ENCODE results near the gene NISCH.

NISCH gene

DNA sequence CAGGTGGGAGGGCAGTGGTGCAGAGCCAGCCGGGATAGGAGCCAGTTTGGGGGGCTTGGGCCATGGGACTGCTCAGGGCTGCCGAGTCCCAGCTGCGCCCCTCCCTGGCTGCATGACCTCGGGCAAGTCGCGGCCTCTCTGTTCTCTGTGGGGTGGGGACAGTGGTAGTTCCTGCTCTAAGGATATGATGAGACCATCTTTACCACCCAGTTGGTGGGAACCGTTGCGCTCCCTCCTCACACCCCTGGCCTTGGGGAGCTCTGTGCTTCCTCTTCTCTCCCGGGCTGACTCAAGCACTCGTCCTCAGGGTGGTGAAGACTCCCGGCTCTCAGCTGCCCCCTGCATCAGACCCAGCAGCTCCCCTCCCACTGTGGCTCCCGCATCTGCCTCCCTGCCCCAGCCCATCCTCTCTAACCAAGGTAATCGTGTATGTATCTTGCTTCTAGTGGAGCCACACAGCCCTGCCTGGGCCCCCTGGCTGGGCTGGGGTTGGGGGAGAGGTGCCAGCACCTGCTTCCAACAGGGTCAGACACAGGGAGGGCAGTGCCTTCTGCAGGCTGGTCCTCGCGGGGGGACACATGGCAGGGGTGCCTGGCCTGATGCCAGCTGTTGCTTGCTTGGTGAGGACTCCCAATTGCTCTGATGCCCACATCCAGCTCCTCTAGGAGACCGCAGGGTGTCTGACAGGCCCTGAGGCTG, 24.6 kb downstream of the NISCH start:
- no peak overlapping the region for H3K4me2 ChIP-seq (ENCODE audit: low read length)
- no peak overlapping the region for H3K27ac ChIP-seq (ENCODE audit: low read length)
- no peaks in the 10 kb centered on the region for H3K27me3 ChIP-seq (ENCODE audit: low read depth, low read length)
- no peak overlapping the region for H2AFZ ChIP-seq (ENCODE audit: low read depth, low read length)
- H3K4me1 ChIP-seq (ENCODE audit: low read length), result no peaks in the 10 kb centered on the region
- H3K9me3 ChIP-seq (ENCODE audit: insufficient read depth, low read length), result no peaks in the 10 kb centered on the region
- no peak overlapping the region for H3K9ac ChIP-seq (ENCODE audit: low read length)
- H3K4me3 ChIP-seq (ENCODE audit: low read length), result no peak overlapping the region
- H3K79me2 ChIP-seq (ENCODE audit: low read length), result no peaks in the 10 kb centered on the region
- H4K20me1 ChIP-seq (ENCODE audit: insufficient read depth, low read length), result no peaks in the 10 kb centered on the region
- H3K36me3 ChIP-seq (replicated peaks; ENCODE audit: low read depth, low read length), result peaks cover 51% of the 10 kb centered on the region
- TF ChIP-seq, protein P1, sequence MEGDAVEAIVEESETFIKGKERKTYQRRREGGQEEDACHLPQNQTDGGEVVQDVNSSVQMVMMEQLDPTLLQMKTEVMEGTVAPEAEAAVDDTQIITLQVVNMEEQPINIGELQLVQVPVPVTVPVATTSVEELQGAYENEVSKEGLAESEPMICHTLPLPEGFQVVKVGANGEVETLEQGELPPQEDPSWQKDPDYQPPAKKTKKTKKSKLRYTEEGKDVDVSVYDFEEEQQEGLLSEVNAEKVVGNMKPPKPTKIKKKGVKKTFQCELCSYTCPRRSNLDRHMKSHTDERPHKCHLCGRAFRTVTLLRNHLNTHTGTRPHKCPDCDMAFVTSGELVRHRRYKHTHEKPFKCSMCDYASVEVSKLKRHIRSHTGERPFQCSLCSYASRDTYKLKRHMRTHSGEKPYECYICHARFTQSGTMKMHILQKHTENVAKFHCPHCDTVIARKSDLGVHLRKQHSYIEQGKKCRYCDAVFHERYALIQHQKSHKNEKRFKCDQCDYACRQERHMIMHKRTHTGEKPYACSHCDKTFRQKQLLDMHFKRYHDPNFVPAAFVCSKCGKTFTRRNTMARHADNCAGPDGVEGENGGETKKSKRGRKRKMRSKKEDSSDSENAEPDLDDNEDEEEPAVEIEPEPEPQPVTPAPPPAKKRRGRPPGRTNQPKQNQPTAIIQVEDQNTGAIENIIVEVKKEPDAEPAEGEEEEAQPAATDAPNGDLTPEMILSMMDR (IDR thresholded peaks at IDR 0.05; ENCODE audit: low read depth, low read length), result no peak
- no peak for TF ChIP-seq EZH2phosphoT487 (IDR thresholded peaks at IDR 0.05; ENCODE audit: low read depth)

GRCh38 chr3:52480768-52481715, 25.6 kb downstream of the NISCH start:
- no peak overlapping the region for H2AFZ ChIP-seq (ENCODE audit: low read depth, low read length)
- no peaks in the 10 kb centered on the region for H3K9me3 ChIP-seq (ENCODE audit: insufficient read depth, low read length)
- H3K4me2 ChIP-seq (ENCODE audit: low read length), result no peak overlapping the region
- H3K9ac ChIP-seq (ENCODE audit: low read length), result no peak overlapping the region
- no peak overlapping the region for H3K4me3 ChIP-seq (ENCODE audit: low read length)
- no peaks in the 10 kb centered on the region for H3K79me2 ChIP-seq (ENCODE audit: low read length)
- no peaks in the 10 kb centered on the region for H3K4me1 ChIP-seq (ENCODE audit: low read length)
- no peaks in the 10 kb centered on the region for H3K27me3 ChIP-seq (ENCODE audit: low read depth, low read length)
- H4K20me1 ChIP-seq (ENCODE audit: insufficient read depth, low read length), result no peaks in the 10 kb centered on the region
- no peak overlapping the region for H3K27ac ChIP-seq (ENCODE audit: low read length)
- no peak for TF ChIP-seq EZH2phosphoT487 (IDR thresholded peaks at IDR 0.05; ENCODE audit: low read depth)
- TF ChIP-seq, protein P1 (IDR thresholded peaks at IDR 0.05; ENCODE audit: low read depth, low read length), result no peak
- H3K36me3 ChIP-seq (replicated peaks; ENCODE audit: low read depth, low read length), result peaks cover 49% of the 10 kb centered on the region

GRCh38 chr3:52481819-52482521, 26.6 kb downstream of the NISCH start:
- H2AFZ ChIP-seq (ENCODE audit: low read depth, low read length), result no peak overlapping the region
- no peak overlapping the region for H3K4me3 ChIP-seq (ENCODE audit: low read length)
- H3K4me2 ChIP-seq (ENCODE audit: low read length), result no peak overlapping the region
- no peak overlapping the region for H3K27ac ChIP-seq (ENCODE audit: low read length)
- H3K9me3 ChIP-seq (ENCODE audit: insufficient read depth, low read length), result no peaks in the 10 kb centered on the region
- TF ChIP-seq, protein P1 (IDR thresholded peaks at IDR 0.05; ENCODE audit: low read depth, low read length), result peak; percentile 58
- TF ChIP-seq EZH2phosphoT487 (IDR thresholded peaks at IDR 0.05; ENCODE audit: low read depth), result no peak
- no peaks in the 10 kb centered on the region for H3K79me2 ChIP-seq (ENCODE audit: low read length)
- H3K4me1 ChIP-seq (ENCODE audit: low read length), result no peaks in the 10 kb centered on the region
- no peaks in the 10 kb centered on the region for H4K20me1 ChIP-seq (ENCODE audit: insufficient read depth, low read length)
- no peaks in the 10 kb centered on the region for H3K27me3 ChIP-seq (ENCODE audit: low read depth, low read length)
- no peak overlapping the region for H3K9ac ChIP-seq (ENCODE audit: low read length)
- peaks cover 48% of the 10 kb centered on the region for H3K36me3 ChIP-seq (replicated peaks; ENCODE audit: low read depth, low read length)

GRCh38 chr3:52483081-52483480, 27.7 kb downstream of the NISCH start:
- Histone ChIP-seq H3K4me1 (ENCODE audit: low read length) (no peaks in the 10 kb centered on the region), H3K9ac (ENCODE audit: low read length) (no peak overlapping the region), H3K4me3 (ENCODE audit: low read length) (no peak overlapping the region), H3K27ac (ENCODE audit: low read length) (no peak overlapping the region), H3K27me3 (ENCODE audit: low read depth, low read length) (no peaks in the 10 kb centered on the region), H4K20me1 (ENCODE audit: insufficient read depth, low read length) (no peaks in the 10 kb centered on the region), H3K36me3 (replicated peaks; ENCODE audit: low read depth, low read length) (peaks cover 48% of the 10 kb centered on the region), H2AFZ (ENCODE audit: low read depth, low read length) (no peak overlapping the region), H3K9me3 (ENCODE audit: insufficient read depth, low read length) (no peaks in the 10 kb centered on the region), H3K4me2 (ENCODE audit: low read length) (no peak overlapping the region), H3K79me2 (ENCODE audit: low read length) (no peaks in the 10 kb centered on the region)
- TF ChIP-seq, protein P1 (IDR thresholded peaks at IDR 0.05; ENCODE audit: low read depth, low read length), result no peak
- TF ChIP-seq EZH2phosphoT487 (IDR thresholded peaks at IDR 0.05; ENCODE audit: low read depth), result no peak

Measured in OCI-LY3 (cell line).